Nephron (organoid): Measurements from ENCODE around the gene LAMA3.

Source experiments
- H3K27ac Mint-ChIP-seq, 3 experiments: 2 replicates each; pipeline ENCODE4 v1.8.0; 2020; ENCODE audit warnings: mixed read lengths in 3 of 3, mild to moderate bottlenecking in 2 of 3, moderate library complexity in 1 of 3
- H3K27me3 Mint-ChIP-seq: 2 replicates; pipeline ENCODE4 v1.8.0; 2021; ENCODE audit warnings: low read depth, mild to moderate bottlenecking, moderate library complexity, mixed read lengths
- H3K36me3 Mint-ChIP-seq: 2 replicates; pipeline ENCODE4 v1.8.0; 2020; ENCODE audit warnings: low read depth, mixed read lengths
- H3K4me1 Mint-ChIP-seq: 2 replicates; pipeline ENCODE4 v1.8.0; 2020; ENCODE audit warnings: mixed read lengths
- H3K4me3 Mint-ChIP-seq, 3 experiments: 2 replicates each; pipeline ENCODE4 v1.8.0; 2020; ENCODE audit warnings: mild to moderate bottlenecking in 3 of 3, mixed read lengths in 3 of 3, moderate library complexity in 2 of 3
- H3K9me3 Mint-ChIP-seq: 2 replicates; pipeline ENCODE4 v1.8.0; 2020; ENCODE audit warnings: mixed read lengths
- CTCF ChIP-seq, 3 experiments: fragments of 200-600 bp; sonication (generic); IDR thresholded peaks; one replicate each; pipeline ENCODE4 v1.5.0; 2021; ENCODE audit warnings: antibody characterized with exemption in 3 of 3; ENCODE audit not compliant: unreplicated experiment in 3 of 3

LAMA3 gene

GRCh38 chr18:23876921-23877320 is 187.7 kb downstream of the LAMA3 start:
- H3K27ac Mint-ChIP-seq, result no peak overlapping the region
- H3K36me3 Mint-ChIP-seq, result no peaks in the 10 kb centered on the region
- TF ChIP-seq CTCF (IDR thresholded peaks at IDR 0.05; ENCODE audit: unreplicated experiment in 3 of 3), result no peak
- no peaks in the 10 kb centered on the region for H3K9me3 Mint-ChIP-seq
- peaks cover 19% of the 10 kb centered on the region for H3K4me1 Mint-ChIP-seq
- no peak overlapping the region for H3K4me3 Mint-ChIP-seq
- H3K27me3 Mint-ChIP-seq, result peaks cover 34% of the 10 kb centered on the region

- H3K9me3 Mint-ChIP-seq, result no peaks in the 10 kb centered on the region
- peaks cover 31% of the 10 kb centered on the region for H3K27me3 Mint-ChIP-seq
- peaks cover 19% of the 10 kb centered on the region for H3K4me1 Mint-ChIP-seq
- no peak overlapping the region for H3K27ac Mint-ChIP-seq
- no peak overlapping the region for H3K4me3 Mint-ChIP-seq
- TF ChIP-seq CTCF (IDR thresholded peaks at IDR 0.05; ENCODE audit: unreplicated experiment in 3 of 3), result no peak
- no peaks in the 10 kb centered on the region for H3K36me3 Mint-ChIP-seq
Measured at GRCh38 chr18:23877371-23877770, 188.1 kb downstream of the LAMA3 start.

DNA sequence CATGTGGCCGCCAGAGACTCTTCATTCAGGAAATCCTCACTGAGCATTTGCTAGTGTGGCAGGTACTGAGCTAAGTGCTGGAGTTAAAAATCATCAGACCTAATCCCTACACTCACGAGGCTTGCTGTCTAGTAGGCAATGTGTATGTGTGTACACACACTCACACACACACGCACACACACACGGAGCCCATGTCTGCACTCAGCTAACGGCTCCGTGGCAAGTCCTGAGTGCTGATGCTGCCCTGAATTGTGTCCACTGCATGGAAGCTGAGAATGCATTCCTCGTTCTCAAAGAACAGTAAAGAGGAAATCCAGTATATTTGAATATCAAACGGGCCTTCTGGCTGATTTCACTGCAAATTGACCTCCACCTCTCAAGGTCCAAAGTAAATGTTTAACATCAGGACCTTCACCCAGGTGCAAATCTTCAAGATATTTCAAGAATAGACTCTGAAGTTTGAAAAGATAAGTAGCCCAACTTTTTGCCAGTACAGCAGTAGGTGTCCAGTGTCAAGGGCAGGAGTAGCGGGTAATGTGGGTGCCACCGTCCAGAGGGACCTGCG is 189.2 kb downstream of the LAMA3 start:
- H3K36me3 Mint-ChIP-seq, result no peaks in the 10 kb centered on the region
- no peaks in the 10 kb centered on the region for H3K9me3 Mint-ChIP-seq
- H3K4me3 Mint-ChIP-seq, result no peak overlapping the region
- TF ChIP-seq CTCF (IDR thresholded peaks at IDR 0.05; ENCODE audit: unreplicated experiment in 3 of 3), result no peak
- H3K27me3 Mint-ChIP-seq, result peaks cover 26% of the 10 kb centered on the region
- H3K4me1 Mint-ChIP-seq, result peaks cover 18% of the 10 kb centered on the region
- no peak overlapping the region for H3K27ac Mint-ChIP-seq

GRCh38 chr18:23879126-23879525 is 189.9 kb downstream of the LAMA3 start:
- peaks cover 23% of the 10 kb centered on the region for H3K4me1 Mint-ChIP-seq
- H3K9me3 Mint-ChIP-seq, result no peaks in the 10 kb centered on the region
- no peak for TF ChIP-seq CTCF (IDR thresholded peaks at IDR 0.05; ENCODE audit: unreplicated experiment in 3 of 3)
- no peak overlapping the region for H3K4me3 Mint-ChIP-seq
- peaks cover 26% of the 10 kb centered on the region for H3K27me3 Mint-ChIP-seq
- no peak overlapping the region for H3K27ac Mint-ChIP-seq
- no peaks in the 10 kb centered on the region for H3K36me3 Mint-ChIP-seq

- H3K4me3 Mint-ChIP-seq, result no peak overlapping the region
- TF ChIP-seq CTCF (IDR thresholded peaks at IDR 0.05; ENCODE audit: unreplicated experiment in 3 of 3), result no peak
- H3K36me3 Mint-ChIP-seq, result no peaks in the 10 kb centered on the region
- H3K4me1 Mint-ChIP-seq, result peaks cover 27% of the 10 kb centered on the region
- H3K9me3 Mint-ChIP-seq, result no peaks in the 10 kb centered on the region
- peaks cover 26% of the 10 kb centered on the region for H3K27me3 Mint-ChIP-seq
- H3K27ac Mint-ChIP-seq, result no peak overlapping the region
Measured at GRCh38 chr18:23879544-23879943, 190.3 kb downstream of the LAMA3 start.

DNA sequence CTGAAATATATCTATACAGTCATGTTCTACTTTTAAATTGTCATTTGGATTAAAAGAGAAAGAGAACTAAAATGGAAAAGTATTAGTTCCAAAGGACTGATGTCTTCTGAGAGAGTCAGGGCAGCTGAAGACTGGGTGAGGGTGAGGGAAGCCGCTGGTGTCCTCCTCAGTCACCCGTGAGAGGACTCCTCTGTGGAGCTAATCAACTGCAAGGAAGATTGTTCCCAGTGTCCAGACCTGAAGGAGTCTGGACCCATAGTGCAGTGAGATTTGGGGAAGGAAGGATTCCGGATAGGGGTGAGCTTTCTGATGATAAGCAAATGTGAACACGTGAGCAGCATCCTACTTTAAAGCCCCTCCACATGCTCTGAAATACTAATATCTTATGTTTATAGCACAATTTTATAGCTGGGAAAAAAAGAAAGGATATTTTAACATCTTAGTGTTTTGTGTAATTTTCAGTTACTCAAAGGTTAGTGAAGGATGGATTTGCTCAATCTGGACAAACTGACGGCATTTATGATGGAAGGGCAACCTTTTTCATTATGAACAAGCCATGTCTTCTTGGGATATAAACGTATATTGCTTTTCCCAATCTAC is 190.8 kb downstream of the LAMA3 start:
- peaks cover 26% of the 10 kb centered on the region for H3K27me3 Mint-ChIP-seq
- H3K36me3 Mint-ChIP-seq, result no peaks in the 10 kb centered on the region
- no peak for TF ChIP-seq CTCF (IDR thresholded peaks at IDR 0.05; ENCODE audit: unreplicated experiment in 3 of 3)
- no peak overlapping the region for H3K27ac Mint-ChIP-seq
- peaks cover 31% of the 10 kb centered on the region for H3K4me1 Mint-ChIP-seq
- H3K9me3 Mint-ChIP-seq, result no peaks in the 10 kb centered on the region
- H3K4me3 Mint-ChIP-seq, result no peak overlapping the region
